ENCODE data around the gene MPG. TPM values are rescaled to one million over a fixed set of nuclear protein-coding genes. Genes with fewer than 3 reads are reported as not detected.
"Not testable (repeated sequence)": the region's sequence is repeated elsewhere in the genome, so short reads cannot be mapped to it uniquely, and the experiment has no call there.

MPG gene
- total RNA-seq, 1 experiment from 2014 or later = 60.0 TPM

DNA sequence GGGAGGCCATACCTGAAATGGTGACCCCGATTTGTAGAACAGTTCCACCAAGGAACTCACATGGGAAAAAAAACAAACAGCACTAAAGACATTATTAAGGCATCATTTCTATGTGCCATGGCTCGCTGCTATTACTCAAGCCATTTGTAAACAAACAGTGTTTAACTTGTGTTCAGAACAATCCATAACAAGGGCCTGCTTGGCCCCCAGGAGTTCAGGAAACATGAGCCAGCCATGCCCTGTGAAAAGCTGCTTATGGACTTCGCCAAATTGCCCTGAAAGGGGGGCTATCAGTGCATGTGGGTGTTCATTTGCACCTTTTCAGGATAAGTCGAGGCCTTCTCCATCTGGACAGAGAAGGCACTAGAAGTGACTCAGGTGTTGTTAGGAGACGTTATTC, 32.6 kb upstream of the MPG start:
- ChIA-PET POLR2A (no interaction called here), CTCF (no interaction called here)
- peaks cover 25% of the 10 kb centered on the region for H3K9me3 Mint-ChIP-seq
- H3K4me1 Mint-ChIP-seq = no peaks in the 10 kb centered on the region
- H3K4me3 Mint-ChIP-seq = no peak overlapping the region
- TF ChIP-seq GABPB1 (CRISPR knock-in tag; IDR thresholded peaks at IDR 0.05) = peak; percentile 38; the same call in 1 of the 2 replicates
- TF ChIP-seq SP1 (CRISPR knock-in tag; conservative IDR thresholded peaks at IDR 0.05) = no peak
- H3K27ac Mint-ChIP-seq = no peak overlapping the region
- H3K36me3 Mint-ChIP-seq = peaks cover 77% of the 10 kb centered on the region
- DNase-seq (ENCODE audit: low spot score) (no peak), ATAC-seq (no peak)
- no peaks in the 10 kb centered on the region for H3K27me3 Mint-ChIP-seq (ENCODE audit: low read depth)

DNA sequence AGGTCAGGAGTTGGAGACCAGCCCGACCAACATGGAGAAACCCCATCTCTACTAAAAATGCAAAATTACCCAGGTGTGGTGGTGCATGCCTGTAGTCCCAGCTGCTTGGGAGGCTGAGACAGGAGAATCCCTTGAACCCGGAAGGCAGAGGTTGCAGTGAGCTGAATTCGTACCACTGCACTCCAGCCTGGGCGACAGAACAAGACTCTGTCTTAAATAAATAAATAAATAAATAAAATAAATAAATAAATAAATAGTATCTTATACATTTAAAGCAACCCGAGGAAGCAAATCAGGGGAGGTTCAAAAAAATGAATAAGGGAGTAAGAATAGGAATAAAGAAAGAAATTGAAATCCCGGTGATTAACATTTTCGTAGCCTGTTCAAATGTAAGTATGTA, 31.5 kb upstream of the MPG start:
- DNase-seq (ENCODE audit: low spot score); H3K4me1 Mint-ChIP-seq; H3K4me3 Mint-ChIP-seq; ATAC-seq; CTCF ChIA-PET; H3K27me3 Mint-ChIP-seq (ENCODE audit: low read depth); POLR2A ChIA-PET; H3K27ac Mint-ChIP-seq: not testable (repeated sequence)
- peaks cover 80% of the 10 kb centered on the region for H3K36me3 Mint-ChIP-seq
- peaks cover 25% of the 10 kb centered on the region for H3K9me3 Mint-ChIP-seq

DNA sequence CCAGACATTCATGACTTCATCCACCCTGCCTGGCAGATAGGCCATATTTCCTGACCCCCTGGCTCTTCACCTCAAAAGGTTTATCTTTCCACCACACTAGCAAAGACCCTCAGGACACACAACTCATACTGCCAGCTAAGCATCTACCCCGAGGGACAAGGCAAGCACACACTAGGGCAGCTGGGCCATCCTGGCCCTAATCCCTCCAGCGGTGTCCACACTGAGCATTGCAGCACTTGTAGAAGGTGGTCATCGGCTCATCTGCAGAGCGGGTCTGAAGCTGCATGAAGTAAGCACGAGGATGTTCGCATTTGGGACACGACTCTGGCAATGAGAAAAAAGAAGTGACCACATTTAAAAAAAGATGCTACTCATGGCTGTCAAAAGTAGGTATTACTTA, 30.8 kb upstream of the MPG start:
- peaks cover 78% of the 10 kb centered on the region for H3K36me3 Mint-ChIP-seq
- no peak for ATAC-seq
- peak overlapping the region; percentile 29; the same call in 1 of the 2 replicates for H3K27ac Mint-ChIP-seq
- no peak for DNase-seq (ENCODE audit: low spot score)
- H3K27me3 Mint-ChIP-seq (ENCODE audit: low read depth) = no peaks in the 10 kb centered on the region
- peaks cover 10% of the 10 kb centered on the region for H3K4me1 Mint-ChIP-seq
- ChIA-PET CTCF (no interaction called here), POLR2A (no interaction called here)
- TF ChIP-seq, protein P1, sequence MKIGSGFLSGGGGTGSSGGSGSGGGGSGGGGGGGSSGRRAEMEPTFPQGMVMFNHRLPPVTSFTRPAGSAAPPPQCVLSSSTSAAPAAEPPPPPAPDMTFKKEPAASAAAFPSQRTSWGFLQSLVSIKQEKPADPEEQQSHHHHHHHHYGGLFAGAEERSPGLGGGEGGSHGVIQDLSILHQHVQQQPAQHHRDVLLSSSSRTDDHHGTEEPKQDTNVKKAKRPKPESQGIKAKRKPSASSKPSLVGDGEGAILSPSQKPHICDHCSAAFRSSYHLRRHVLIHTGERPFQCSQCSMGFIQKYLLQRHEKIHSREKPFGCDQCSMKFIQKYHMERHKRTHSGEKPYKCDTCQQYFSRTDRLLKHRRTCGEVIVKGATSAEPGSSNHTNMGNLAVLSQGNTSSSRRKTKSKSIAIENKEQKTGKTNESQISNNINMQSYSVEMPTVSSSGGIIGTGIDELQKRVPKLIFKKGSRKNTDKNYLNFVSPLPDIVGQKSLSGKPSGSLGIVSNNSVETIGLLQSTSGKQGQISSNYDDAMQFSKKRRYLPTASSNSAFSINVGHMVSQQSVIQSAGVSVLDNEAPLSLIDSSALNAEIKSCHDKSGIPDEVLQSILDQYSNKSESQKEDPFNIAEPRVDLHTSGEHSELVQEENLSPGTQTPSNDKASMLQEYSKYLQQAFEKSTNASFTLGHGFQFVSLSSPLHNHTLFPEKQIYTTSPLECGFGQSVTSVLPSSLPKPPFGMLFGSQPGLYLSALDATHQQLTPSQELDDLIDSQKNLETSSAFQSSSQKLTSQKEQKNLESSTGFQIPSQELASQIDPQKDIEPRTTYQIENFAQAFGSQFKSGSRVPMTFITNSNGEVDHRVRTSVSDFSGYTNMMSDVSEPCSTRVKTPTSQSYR (CRISPR knock-in tag; IDR thresholded peaks at IDR 0.05) = no peak
- no peak overlapping the region for H3K4me3 Mint-ChIP-seq
- peaks cover 19% of the 10 kb centered on the region for H3K9me3 Mint-ChIP-seq

GRCh38 chr16:50769-51591, 27.0 kb upstream of the MPG start:
- Mint-ChIP-seq H3K9me3 (no peaks in the 10 kb centered on the region), H3K27ac (peak overlapping the region; percentile 57; the same call in 1 of the 2 replicates), H3K36me3 (peaks cover 48% of the 10 kb centered on the region), H3K27me3 (ENCODE audit: low read depth) (no peaks in the 10 kb centered on the region; the same call in 1 of the 2 replicates), H3K4me1 (peaks cover 13% of the 10 kb centered on the region), H3K4me3 (peak overlapping the region; percentile 53)
- CTCF ChIA-PET = no interaction called here
- POLR2A ChIA-PET = no interaction called here
- DNase-seq (ENCODE audit: low spot score) = no peak
- ATAC-seq = no peak
- TF ChIP-seq ESRRA (CRISPR knock-in tag; IDR thresholded peaks at IDR 0.05; ENCODE audit: borderline replicate concordance) (no peak), ATF6 (CRISPR knock-in tag; IDR thresholded peaks at IDR 0.05) (no peak), ZNF121 (CRISPR knock-in tag; IDR thresholded peaks at IDR 0.05) (no peak), ZBTB21 (CRISPR knock-in tag; IDR thresholded peaks at IDR 0.05; ENCODE audit: borderline replicate concordance) (no peak), GRHL2 (CRISPR knock-in tag; IDR thresholded peaks at IDR 0.05; ENCODE audit: insufficient replicate concordance, severe bottlenecking) (no peak), CREM (CRISPR knock-in tag; IDR thresholded peaks at IDR 0.05) (no peak), ATF1 (CRISPR knock-in tag; IDR thresholded peaks at IDR 0.05) (no peak), PREB (CRISPR knock-in tag; IDR thresholded peaks at IDR 0.05; ENCODE audit: borderline replicate concordance) (no peak), STAT6 (CRISPR knock-in tag; conservative IDR thresholded peaks at IDR 0.05; ENCODE audit: low read depth) (no peak), JUN (CRISPR knock-in tag; IDR thresholded peaks at IDR 0.05) (no peak), ZNF416 (CRISPR knock-in tag; IDR thresholded peaks at IDR 0.05) (no peak)
- TF ChIP-seq, protein P2, sequence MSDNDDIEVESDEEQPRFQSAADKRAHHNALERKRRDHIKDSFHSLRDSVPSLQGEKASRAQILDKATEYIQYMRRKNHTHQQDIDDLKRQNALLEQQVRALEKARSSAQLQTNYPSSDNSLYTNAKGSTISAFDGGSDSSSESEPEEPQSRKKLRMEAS (CRISPR knock-in tag; IDR thresholded peaks at IDR 0.05) = no peak
- TF ChIP-seq, protein P3, sequence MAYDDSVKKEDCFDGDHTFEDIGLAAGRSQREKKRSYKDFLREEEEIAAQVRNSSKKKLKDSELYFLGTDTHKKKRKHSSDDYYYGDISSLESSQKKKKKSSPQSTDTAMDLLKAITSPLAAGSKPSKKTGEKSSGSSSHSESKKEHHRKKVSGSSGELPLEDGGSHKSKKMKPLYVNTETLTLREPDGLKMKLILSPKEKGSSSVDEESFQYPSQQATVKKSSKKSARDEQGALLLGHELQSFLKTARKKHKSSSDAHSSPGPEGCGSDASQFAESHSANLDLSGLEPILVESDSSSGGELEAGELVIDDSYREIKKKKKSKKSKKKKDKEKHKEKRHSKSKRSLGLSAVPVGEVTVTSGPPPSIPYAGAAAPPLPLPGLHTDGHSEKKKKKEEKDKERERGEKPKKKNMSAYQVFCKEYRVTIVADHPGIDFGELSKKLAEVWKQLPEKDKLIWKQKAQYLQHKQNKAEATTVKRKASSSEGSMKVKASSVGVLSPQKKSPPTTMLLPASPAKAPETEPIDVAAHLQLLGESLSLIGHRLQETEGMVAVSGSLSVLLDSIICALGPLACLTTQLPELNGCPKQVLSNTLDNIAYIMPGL (CRISPR knock-in tag; IDR thresholded peaks at IDR 0.05) = no peak

Data from WTC11 (cell line).